Stomach (tissue), 4 donors: ENCODE measurements around the gene HIPK1.

Experiments used
- POLR2A ChIP-seq, 4 donors: fragments of 450-650 bp; IDR thresholded peaks; one replicate each; pipeline ENCODE4 v1.6.1; 2016; ENCODE audit warnings: antibody characterized with exemption in 4 of 4, control low read depth in 2 of 4, mild to moderate bottlenecking in 1 of 4, moderate library complexity in 1 of 4
- POLR2AphosphoS5 ChIP-seq, 3 donors: sonication (generic); formaldehyde crosslinking; IDR thresholded peaks; one replicate each; pipeline ENCODE4 v1.6.1; 2016; ENCODE audit warnings: antibody characterized with exemption in 3 of 3
- TF ChIP-seq, protein P1 (sequence below), 7 experiments: fragments of 450-650 bp in 4 of 7; fragments of 200-600 bp in 3 of 7; sonication (generic) in 3 of 7; IDR thresholded peaks; one replicate each; pipeline ENCODE4 v1.5.1; 2016 to 2019; ENCODE audit warnings: antibody characterized with exemption in 7 of 7, control low read depth in 2 of 7, mild to moderate bottlenecking in 1 of 7

DNA sequence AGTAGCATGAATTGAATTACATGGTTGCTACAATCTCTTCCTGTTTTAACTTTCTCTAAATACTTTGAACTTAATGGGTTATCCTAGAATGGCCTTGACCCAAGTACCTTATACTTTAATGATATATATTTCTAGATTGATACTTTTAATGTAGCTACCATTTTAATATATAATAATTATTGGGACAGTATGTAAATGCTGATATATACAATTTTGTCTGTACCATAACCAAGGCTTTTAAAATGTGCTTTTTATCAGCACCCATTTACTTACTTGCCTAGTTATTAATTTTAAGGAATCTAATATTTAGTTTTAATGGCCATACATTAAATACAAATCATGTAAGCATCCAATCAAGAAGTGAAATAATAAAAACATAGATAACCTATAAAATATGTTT lies 13.4 kb downstream of the HIPK1 start:
- TF ChIP-seq POLR2AphosphoS5 (IDR thresholded peaks at IDR 0.05), result no peak
- no peak for TF ChIP-seq POLR2A (IDR thresholded peaks at IDR 0.05)
- TF ChIP-seq, protein P1, sequence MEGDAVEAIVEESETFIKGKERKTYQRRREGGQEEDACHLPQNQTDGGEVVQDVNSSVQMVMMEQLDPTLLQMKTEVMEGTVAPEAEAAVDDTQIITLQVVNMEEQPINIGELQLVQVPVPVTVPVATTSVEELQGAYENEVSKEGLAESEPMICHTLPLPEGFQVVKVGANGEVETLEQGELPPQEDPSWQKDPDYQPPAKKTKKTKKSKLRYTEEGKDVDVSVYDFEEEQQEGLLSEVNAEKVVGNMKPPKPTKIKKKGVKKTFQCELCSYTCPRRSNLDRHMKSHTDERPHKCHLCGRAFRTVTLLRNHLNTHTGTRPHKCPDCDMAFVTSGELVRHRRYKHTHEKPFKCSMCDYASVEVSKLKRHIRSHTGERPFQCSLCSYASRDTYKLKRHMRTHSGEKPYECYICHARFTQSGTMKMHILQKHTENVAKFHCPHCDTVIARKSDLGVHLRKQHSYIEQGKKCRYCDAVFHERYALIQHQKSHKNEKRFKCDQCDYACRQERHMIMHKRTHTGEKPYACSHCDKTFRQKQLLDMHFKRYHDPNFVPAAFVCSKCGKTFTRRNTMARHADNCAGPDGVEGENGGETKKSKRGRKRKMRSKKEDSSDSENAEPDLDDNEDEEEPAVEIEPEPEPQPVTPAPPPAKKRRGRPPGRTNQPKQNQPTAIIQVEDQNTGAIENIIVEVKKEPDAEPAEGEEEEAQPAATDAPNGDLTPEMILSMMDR (IDR thresholded peaks at IDR 0.05), result no peak
